ENCODE data around the gene TMEM139.

Gene TMEM139

GRCh38 chr7:143325240-143325639 lies 40.5 kb downstream of the TMEM139 start:
- no peak for DNase-seq (ENCODE audit: low spot score)

- DNase-seq (ENCODE audit: low spot score) = no peak
These were observed 43.1 kb downstream of the TMEM139 start for GRCh38 chr7:143327903-143328302.

DNA sequence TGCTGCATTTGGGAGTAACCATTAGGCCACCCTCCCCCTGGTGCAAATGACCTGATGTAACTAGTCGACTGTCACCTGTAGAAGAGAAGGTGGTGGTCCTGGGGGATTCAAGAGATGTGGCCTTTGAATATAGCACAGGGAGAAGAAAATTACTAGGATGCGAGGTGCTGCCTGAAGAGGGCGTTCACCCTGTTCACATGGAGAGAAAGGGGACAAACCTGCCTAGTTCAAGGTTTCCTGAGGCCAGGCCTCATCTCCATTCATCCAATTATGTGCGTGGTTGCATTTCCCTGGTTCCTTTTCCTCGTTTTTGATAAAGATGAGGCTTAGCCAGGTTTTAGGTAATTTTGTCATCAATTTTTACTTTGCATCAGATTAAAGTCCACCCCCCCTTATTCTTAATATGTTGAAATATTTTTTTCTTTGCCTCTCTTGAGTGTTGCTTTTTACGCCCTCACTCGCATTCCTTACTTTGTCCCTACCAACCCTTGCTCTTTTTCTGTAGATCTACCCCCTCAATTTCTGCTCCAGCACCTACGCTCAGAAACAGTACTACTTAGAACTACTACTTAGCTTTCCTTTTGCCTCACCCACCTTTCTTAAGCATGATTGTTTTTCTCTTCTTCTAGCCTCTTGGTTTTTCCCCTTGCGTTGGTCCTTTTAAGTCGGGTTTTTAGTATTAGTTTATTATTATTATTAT lies 44.9 kb downstream of the TMEM139 start:
- no peak for DNase-seq (ENCODE audit: low spot score)

- DNase-seq (ENCODE audit: low spot score) = no peak
These were observed 46.5 kb downstream of the TMEM139 start for GRCh38 chr7:143331179-143331801.

DNA sequence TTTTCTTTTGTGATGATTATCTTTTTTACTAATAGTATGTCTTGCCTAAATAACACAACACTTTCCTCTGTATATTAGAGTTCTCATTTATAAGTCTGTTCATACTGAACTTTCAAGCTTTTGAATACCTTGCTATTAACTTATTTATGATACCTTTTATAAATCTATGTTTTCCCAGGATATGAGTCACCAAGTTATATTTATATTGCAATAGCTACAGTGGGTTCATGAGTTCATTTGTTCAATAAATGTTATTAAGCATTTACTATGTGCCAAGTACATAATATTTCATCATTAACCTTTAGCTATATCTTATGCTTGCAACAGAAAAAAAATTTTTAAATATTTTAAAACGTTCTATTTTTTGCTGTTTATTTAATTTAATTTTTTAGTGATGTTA lies 49.5 kb downstream of the TMEM139 start:
- no peak for DNase-seq (ENCODE audit: low spot score)

- DNase-seq (ENCODE audit: low spot score) = no peak
These were observed 52.5 kb downstream of the TMEM139 start for GRCh38 chr7:143337216-143337615.

Measured in kidney capillary endothelial cell (primary cell).